Astrocyte (in vitro differentiated cells and primary cell): Measurements from ENCODE around the gene PPP3CA. TPM values are rescaled to one million over a fixed set of nuclear protein-coding genes. Genes with fewer than 3 reads are reported as not detected.

Experiments used
- DNase-seq: peaks from one replicate; pipeline ENCODE4 v3.0.0-alpha.2; 2010; ENCODE audit warnings: low read depth
- FAIRE-seq: peaks from 2 replicates; lab custom pipeline; 2011; peaks lifted over from hg19 to GRCh38; lab: Jason Lieb, UNC
- H2AFZ ChIP-seq: 2 replicates; pipeline ENCODE4 v1.6.0; 2012; ENCODE audit warnings: low read depth, low read length, inconsistent platforms
- H3K27ac ChIP-seq: 2 replicates; pipeline ENCODE4 v1.5.1; 2011; ENCODE audit warnings: low read depth, low read length, inconsistent platforms
- H3K27me3 ChIP-seq: 2 replicates; pipeline ENCODE4 v1.6.0; 2011; ENCODE audit warnings: low read length, inconsistent platforms; ENCODE audit not compliant: insufficient read depth
- H3K36me3 ChIP-seq: 2 replicates; pipeline ENCODE4 v1.5.1; 2011; ENCODE audit warnings: low read length, inconsistent platforms; ENCODE audit not compliant: insufficient read depth
- H3K4me1 ChIP-seq: 2 replicates; pipeline ENCODE4 v1.5.1; 2011; ENCODE audit warnings: low read length, inconsistent platforms; ENCODE audit not compliant: insufficient read depth
- H3K4me2 ChIP-seq: 2 replicates; pipeline ENCODE4 v1.6.0; 2012; ENCODE audit warnings: low read length, inconsistent platforms
- H3K4me3 ChIP-seq: 2 replicates; pipeline ENCODE4 v1.5.1; 2011; ENCODE audit warnings: low read depth, mild to moderate bottlenecking, low read length, inconsistent platforms; ENCODE audit not compliant: insufficient read depth
- H3K79me2 ChIP-seq: 2 replicates; pipeline ENCODE4 v1.6.0; 2012; ENCODE audit warnings: mild to moderate bottlenecking, low read length, inconsistent platforms; ENCODE audit not compliant: insufficient read depth
- H3K9ac ChIP-seq: 2 replicates; pipeline ENCODE4 v1.6.0; 2012; ENCODE audit warnings: mild to moderate bottlenecking, low read length, inconsistent platforms
- H3K9me3 ChIP-seq: 2 replicates; pipeline ENCODE4 v1.5.1; 2012; ENCODE audit warnings: low read depth, mild to moderate bottlenecking, low read length, inconsistent platforms; ENCODE audit not compliant: insufficient read depth
- H4K20me1 ChIP-seq: 2 replicates; pipeline ENCODE4 v1.6.0; 2012; ENCODE audit warnings: low read length, inconsistent platforms; ENCODE audit not compliant: insufficient read depth
- H3K27ac Mint-ChIP-seq: one replicate; pipeline ENCODE4 v1.8.0; 2021; ENCODE audit warnings: mild to moderate bottlenecking, mixed read lengths; ENCODE audit not compliant: unreplicated experiment
- H3K27me3 Mint-ChIP-seq: one replicate; pipeline ENCODE4 v1.8.0; 2021; ENCODE audit warnings: low read depth, mixed read lengths; ENCODE audit not compliant: unreplicated experiment
- H3K36me3 Mint-ChIP-seq: one replicate; pipeline ENCODE4 v1.8.0; 2021; ENCODE audit warnings: low read depth, mixed read lengths; ENCODE audit not compliant: unreplicated experiment
- H3K4me1 Mint-ChIP-seq: one replicate; pipeline ENCODE4 v1.8.0; 2021; ENCODE audit warnings: low read depth, mixed read lengths; ENCODE audit not compliant: unreplicated experiment
- H3K4me3 Mint-ChIP-seq: one replicate; pipeline ENCODE4 v1.8.0; 2021; ENCODE audit warnings: mild to moderate bottlenecking, moderate library complexity, mixed read lengths; ENCODE audit not compliant: unreplicated experiment
- H3K9me3 Mint-ChIP-seq: one replicate; pipeline ENCODE4 v1.8.0; 2021; ENCODE audit warnings: mild to moderate bottlenecking, mixed read lengths; ENCODE audit not compliant: unreplicated experiment
- CTCF ChIP-seq: IDR thresholded peaks from 2 replicates; pipeline ENCODE4 v1.5.1; 2011; ENCODE audit warnings: low read depth, mild to moderate bottlenecking, inconsistent platforms, low read length, moderate library complexity; ENCODE audit not compliant: insufficient read depth
- EZH2 ChIP-seq: IDR thresholded peaks from 2 replicates; pipeline ENCODE4 v1.6.1; 2012; ENCODE audit warnings: mild to moderate bottlenecking, low read length, inconsistent platforms; ENCODE audit not compliant: insufficient read depth
- total RNA-seq: library from RNA; stranded (reverse); gene quantifications from 2 replicates; pipeline ENCODE4 v1.2.1, GENCODE V29; 2021

Gene PPP3CA
- total RNA-seq, 1 donor from 2014 or later: 101 TPM

DNA sequence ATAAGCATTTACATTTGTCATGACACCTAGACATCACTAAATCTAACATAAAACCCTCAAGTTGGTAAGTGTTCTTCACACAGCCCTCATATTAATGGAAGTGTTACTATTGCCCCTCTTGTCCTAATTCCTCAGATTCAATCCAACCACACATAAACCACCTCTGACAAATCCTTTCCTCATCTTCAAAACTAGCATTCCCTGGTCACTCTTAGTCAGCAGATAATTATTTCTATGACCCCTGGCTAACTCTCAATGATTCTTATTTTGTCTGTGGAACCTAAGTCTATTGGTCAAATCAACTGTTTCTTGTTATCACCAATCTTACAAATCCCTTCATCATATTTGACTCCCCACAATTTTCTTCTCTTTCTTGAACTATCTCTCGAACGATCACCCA, 168.6 kb downstream of the PPP3CA start:
- Histone ChIP-seq H3K36me3 (no peaks in the 10 kb centered on the region), H3K4me3 (no peak overlapping the region), H2AFZ (no peak overlapping the region), H3K79me2 (peaks cover 19% of the 10 kb centered on the region), H3K9me3 (no peaks in the 10 kb centered on the region), H4K20me1 (peaks cover 11% of the 10 kb centered on the region), H3K9ac (no peak overlapping the region), H3K4me2 (no peak overlapping the region), H3K4me1 (no peaks in the 10 kb centered on the region), H3K27ac (no peak overlapping the region), H3K27me3 (no peaks in the 10 kb centered on the region)
- peak overlapping the region; percentile 69 for H3K27ac Mint-ChIP-seq
- no peak for FAIRE-seq
- H3K36me3 Mint-ChIP-seq: peaks cover 13% of the 10 kb centered on the region
- DNase-seq: peak; percentile 78
- peaks cover 8% of the 10 kb centered on the region for H3K9me3 Mint-ChIP-seq
- H3K4me1 Mint-ChIP-seq: peaks cover 27% of the 10 kb centered on the region
- H3K4me3 Mint-ChIP-seq: peak overlapping the region; percentile 21
- no peak for TF ChIP-seq EZH2
- no peak for TF ChIP-seq CTCF
- no peaks in the 10 kb centered on the region for H3K27me3 Mint-ChIP-seq

- no peaks in the 10 kb centered on the region for H3K9me3 ChIP-seq
- H3K4me2 ChIP-seq: no peak overlapping the region
- H4K20me1 ChIP-seq: peaks cover 10% of the 10 kb centered on the region
- FAIRE-seq: no peak
- Mint-ChIP-seq H3K9me3 (peaks cover 4% of the 10 kb centered on the region), H3K4me1 (peaks cover 31% of the 10 kb centered on the region), H3K4me3 (no peak overlapping the region), H3K27me3 (no peaks in the 10 kb centered on the region), H3K36me3 (peaks cover 1% of the 10 kb centered on the region), H3K27ac (no peak overlapping the region)
- H3K4me3 ChIP-seq: no peak overlapping the region
- H3K27ac ChIP-seq: no peak overlapping the region
- H3K9ac ChIP-seq: no peak overlapping the region
- H3K36me3 ChIP-seq: no peaks in the 10 kb centered on the region
- no peak overlapping the region for H2AFZ ChIP-seq
- no peaks in the 10 kb centered on the region for H3K27me3 ChIP-seq
- peaks cover 19% of the 10 kb centered on the region for H3K79me2 ChIP-seq
- no peak for TF ChIP-seq CTCF
- no peak for TF ChIP-seq EZH2
- DNase-seq: no peak
- H3K4me1 ChIP-seq: no peaks in the 10 kb centered on the region
Observed at GRCh38 chr4:101177154-101177553, 170.2 kb downstream of the PPP3CA start.

GRCh38 chr4:101175896-101176676, 171.2 kb downstream of the PPP3CA start:
- no peaks in the 10 kb centered on the region for H3K9me3 ChIP-seq
- TF ChIP-seq CTCF: no peak
- TF ChIP-seq EZH2: no peak
- DNase-seq (no peak), FAIRE-seq (peak; percentile 13)
- H3K79me2 ChIP-seq: peaks cover 19% of the 10 kb centered on the region
- H3K36me3 Mint-ChIP-seq: no peaks in the 10 kb centered on the region
- no peak overlapping the region for H3K27ac Mint-ChIP-seq
- H2AFZ ChIP-seq: no peak overlapping the region
- peaks cover 10% of the 10 kb centered on the region for H4K20me1 ChIP-seq
- no peak overlapping the region for H3K4me2 ChIP-seq
- no peak overlapping the region for H3K9ac ChIP-seq
- H3K27me3 ChIP-seq: no peaks in the 10 kb centered on the region
- peaks cover 38% of the 10 kb centered on the region for H3K4me1 Mint-ChIP-seq
- no peaks in the 10 kb centered on the region for H3K9me3 Mint-ChIP-seq
- H3K4me3 ChIP-seq: no peak overlapping the region
- H3K4me1 ChIP-seq: peaks cover 6% of the 10 kb centered on the region
- H3K36me3 ChIP-seq: no peaks in the 10 kb centered on the region
- H3K4me3 Mint-ChIP-seq: no peak overlapping the region
- H3K27ac ChIP-seq: no peak overlapping the region
- no peaks in the 10 kb centered on the region for H3K27me3 Mint-ChIP-seq
